Hepatocyte (in vitro differentiated cells): ENCODE results near the gene TLK2. TPM values are rescaled to one million over a fixed set of nuclear protein-coding genes. Genes with fewer than 3 reads are reported as not detected.
"Not testable (repeated sequence)": the region's sequence is repeated elsewhere in the genome, so short reads cannot be mapped to it uniquely, and the experiment has no call there.

Source experiments
- DNase-seq: peaks from one replicate; pipeline ENCODE4 v3.0.0-alpha.2; 2016; ENCODE audit warnings: low spot score
- H2AFZ ChIP-seq: fragments of 200-600 bp; sonication (generic); 2 replicates; pipeline ENCODE4 v1.6.0; 2016; ENCODE audit warnings: antibody characterized with exemption, mild to moderate bottlenecking
- H3K27ac ChIP-seq: fragments of 200-600 bp; sonication (generic); 2 replicates; pipeline ENCODE4 v1.5.1; 2016; ENCODE audit warnings: mild to moderate bottlenecking
- H3K27me3 ChIP-seq: fragments of 200-600 bp; sonication (generic); 2 replicates; pipeline ENCODE4 v1.6.1; 2016
- H3K36me3 ChIP-seq: fragments of 200-600 bp; sonication (generic); replicated peaks from 2 replicates; pipeline ENCODE4 v1.5.1; 2016; ENCODE audit warnings: low read depth; ENCODE audit not compliant: insufficient read depth
- H3K4me1 ChIP-seq: fragments of 200-600 bp; sonication (generic); 2 replicates; pipeline ENCODE4 v1.5.1; 2016; ENCODE audit warnings: mild to moderate bottlenecking, moderate library complexity; ENCODE audit not compliant: insufficient read depth
- H3K4me2 ChIP-seq: fragments of 200-600 bp; sonication (generic); 2 replicates; pipeline ENCODE4 v1.6.0; 2016
- H3K4me3 ChIP-seq: fragments of 200-600 bp; sonication (generic); 2 replicates; pipeline ENCODE4 v1.5.1; 2016; ENCODE audit warnings: mild to moderate bottlenecking
- H3K79me2 ChIP-seq: fragments of 200-600 bp; sonication (generic); 2 replicates; pipeline ENCODE4 v1.6.0; 2017; ENCODE audit warnings: mild to moderate bottlenecking
- H3K9me2 ChIP-seq: fragments of 200-600 bp; sonication (generic); replicated peaks from 2 replicates; pipeline ENCODE4 v1.6.0; 2017; ENCODE audit warnings: mild to moderate bottlenecking; ENCODE audit not compliant: insufficient read depth
- H3K9me3 ChIP-seq: fragments of 200-600 bp; sonication (generic); 2 replicates; pipeline ENCODE4 v1.5.1; 2016; ENCODE audit warnings: low read depth, mild to moderate bottlenecking
- H4K20me1 ChIP-seq: fragments of 200-600 bp; sonication (generic); 2 replicates; pipeline ENCODE4 v1.6.0; 2016; ENCODE audit warnings: mild to moderate bottlenecking; ENCODE audit not compliant: insufficient read depth, poor library complexity, severe bottlenecking
- EZH2 ChIP-seq: fragments of 200-600 bp; sonication (generic); IDR thresholded peaks from 2 replicates; pipeline ENCODE4 v1.6.1; 2016; ENCODE audit warnings: antibody characterized with exemption, mild to moderate bottlenecking, borderline replicate concordance
- EZH2phosphoT487 ChIP-seq: fragments of 200-600 bp; sonication (generic); IDR thresholded peaks from one replicate; pipeline ENCODE4 v1.6.1; 2018; ENCODE audit warnings: antibody characterized with exemption, mild to moderate bottlenecking, low read depth, moderate library complexity; ENCODE audit not compliant: unreplicated experiment, severe bottlenecking
- WGBS: methylation state at CpG from one replicate; pipeline ENCODE4 v1.1.6; 2016; ENCODE audit warnings: low lambda C conversion rate; ENCODE audit errors: missing lambda C conversion rate; 5-methylcytosine and 5-hydroxymethylcytosine counted together
- polyA plus RNA-seq: library from polyadenylated mRNA; unstranded; fragments of >200 nt; fragmentation: Nextera tagmentation; extraction: Ambion mirVana; gene quantifications from 2 replicates; pipeline ENCODE4 v1.2.1, GENCODE V29; 2016
- total RNA-seq: library from RNA; depleted of rRNA; stranded (reverse); fragments of >200 nt; gene quantifications from 2 replicates; pipeline ENCODE4 v1.2.3, GENCODE V29; 2014
- TF ChIP-seq, protein P1 (sequence below): fragments of 200-600 bp; sonication (generic); IDR thresholded peaks from 2 replicates; pipeline ENCODE4 v1.5.1; 2016; ENCODE audit warnings: antibody characterized with exemption, mild to moderate bottlenecking; ENCODE audit not compliant: poor library complexity

TLK2 gene
- total and polyA plus RNA-seq, 2 experiments from 2014 or later, result 19.4 to 44.7 TPM

DNA sequence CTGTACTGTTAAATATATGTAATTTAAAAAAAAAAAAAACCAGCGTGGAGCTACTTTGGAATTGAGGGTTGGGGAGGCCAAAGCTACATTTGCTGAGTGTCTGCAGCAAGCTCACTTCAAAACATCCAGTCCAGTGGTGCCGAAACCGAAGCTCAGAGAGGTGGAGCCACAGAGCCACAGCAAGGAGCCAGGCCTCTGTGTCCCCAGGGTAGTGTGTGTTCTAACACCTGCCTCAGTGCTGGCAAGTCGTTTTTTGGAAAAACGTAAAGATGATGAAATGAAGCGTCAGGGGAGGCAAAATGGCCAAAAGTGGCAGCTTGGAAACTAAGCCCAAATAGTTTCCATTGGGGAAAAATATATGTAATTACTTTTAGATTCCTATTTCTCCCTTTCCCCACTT, 112.7 kb downstream of the TLK2 start:
- no peaks in the 10 kb centered on the region for H3K9me3 ChIP-seq
- H2AFZ ChIP-seq, result no peak overlapping the region
- TF ChIP-seq EZH2 (no peak), EZH2phosphoT487 (no peak)
- TF ChIP-seq, protein P1, sequence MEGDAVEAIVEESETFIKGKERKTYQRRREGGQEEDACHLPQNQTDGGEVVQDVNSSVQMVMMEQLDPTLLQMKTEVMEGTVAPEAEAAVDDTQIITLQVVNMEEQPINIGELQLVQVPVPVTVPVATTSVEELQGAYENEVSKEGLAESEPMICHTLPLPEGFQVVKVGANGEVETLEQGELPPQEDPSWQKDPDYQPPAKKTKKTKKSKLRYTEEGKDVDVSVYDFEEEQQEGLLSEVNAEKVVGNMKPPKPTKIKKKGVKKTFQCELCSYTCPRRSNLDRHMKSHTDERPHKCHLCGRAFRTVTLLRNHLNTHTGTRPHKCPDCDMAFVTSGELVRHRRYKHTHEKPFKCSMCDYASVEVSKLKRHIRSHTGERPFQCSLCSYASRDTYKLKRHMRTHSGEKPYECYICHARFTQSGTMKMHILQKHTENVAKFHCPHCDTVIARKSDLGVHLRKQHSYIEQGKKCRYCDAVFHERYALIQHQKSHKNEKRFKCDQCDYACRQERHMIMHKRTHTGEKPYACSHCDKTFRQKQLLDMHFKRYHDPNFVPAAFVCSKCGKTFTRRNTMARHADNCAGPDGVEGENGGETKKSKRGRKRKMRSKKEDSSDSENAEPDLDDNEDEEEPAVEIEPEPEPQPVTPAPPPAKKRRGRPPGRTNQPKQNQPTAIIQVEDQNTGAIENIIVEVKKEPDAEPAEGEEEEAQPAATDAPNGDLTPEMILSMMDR, result no peak
- no peak overlapping the region for H3K4me3 ChIP-seq
- H3K9me2 ChIP-seq, result no peaks in the 10 kb centered on the region
- no peaks in the 10 kb centered on the region for H3K79me2 ChIP-seq
- no peak overlapping the region for H3K4me2 ChIP-seq
- H3K36me3 ChIP-seq, result peaks cover 4% of the 10 kb centered on the region
- H3K4me1 ChIP-seq, result no peaks in the 10 kb centered on the region
- no peak overlapping the region for H3K27ac ChIP-seq
- WGBS, result 91% methylated on average over 6 of the region's 6 CpGs
- no peaks in the 10 kb centered on the region for H3K27me3 ChIP-seq
- no peaks in the 10 kb centered on the region for H4K20me1 ChIP-seq
- no peak for DNase-seq

DNA sequence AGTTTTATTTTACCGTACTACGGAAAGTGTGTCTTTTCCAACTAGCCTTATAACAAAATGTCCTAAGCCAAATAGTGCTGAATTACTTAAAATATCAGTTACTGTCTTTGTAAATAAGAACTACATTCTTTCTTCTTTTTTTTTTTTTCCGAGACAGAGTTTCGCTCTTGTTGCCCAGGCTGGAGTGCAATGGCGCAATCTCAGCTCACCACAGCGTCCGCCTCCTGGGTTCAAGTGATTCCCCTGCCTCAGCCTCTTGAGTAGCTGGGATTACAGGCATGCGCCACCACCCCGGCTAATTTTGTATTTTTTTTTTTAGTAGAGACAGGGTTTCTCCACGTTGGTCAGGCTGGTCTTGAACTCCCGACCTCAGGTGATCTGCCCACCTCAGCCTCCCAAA, 113.2 kb downstream of the TLK2 start:
- H3K9me3 ChIP-seq, H3K4me3 ChIP-seq, H3K4me1 ChIP-seq, DNase-seq, H2AFZ ChIP-seq, H3K4me2 ChIP-seq, H3K9me2 ChIP-seq, H3K27ac ChIP-seq, H3K36me3 ChIP-seq, H4K20me1 ChIP-seq, H3K27me3 ChIP-seq, H3K79me2 ChIP-seq: not testable (repeated sequence)
- 95% methylated on average over 11 of the region's 11 CpGs for WGBS

GRCh38 chr17:62592341-62593099, 113.9 kb downstream of the TLK2 start:
- Histone ChIP-seq H3K27me3 (no peaks in the 10 kb centered on the region), H3K36me3 (peaks cover 13% of the 10 kb centered on the region), H3K9me3 (no peaks in the 10 kb centered on the region), H3K4me2 (no peak overlapping the region), H4K20me1 (no peaks in the 10 kb centered on the region), H3K4me1 (no peaks in the 10 kb centered on the region), H3K79me2 (no peaks in the 10 kb centered on the region), H3K4me3 (no peak overlapping the region), H2AFZ (no peak overlapping the region), H3K27ac (no peak overlapping the region), H3K9me2 (no peaks in the 10 kb centered on the region)
- DNase-seq, result no peak
- TF ChIP-seq EZH2, result no peak
- TF ChIP-seq, protein P1, result no peak
- no peak for TF ChIP-seq EZH2phosphoT487
- WGBS, result 95% methylated on average over 9 of the region's 9 CpGs

DNA sequence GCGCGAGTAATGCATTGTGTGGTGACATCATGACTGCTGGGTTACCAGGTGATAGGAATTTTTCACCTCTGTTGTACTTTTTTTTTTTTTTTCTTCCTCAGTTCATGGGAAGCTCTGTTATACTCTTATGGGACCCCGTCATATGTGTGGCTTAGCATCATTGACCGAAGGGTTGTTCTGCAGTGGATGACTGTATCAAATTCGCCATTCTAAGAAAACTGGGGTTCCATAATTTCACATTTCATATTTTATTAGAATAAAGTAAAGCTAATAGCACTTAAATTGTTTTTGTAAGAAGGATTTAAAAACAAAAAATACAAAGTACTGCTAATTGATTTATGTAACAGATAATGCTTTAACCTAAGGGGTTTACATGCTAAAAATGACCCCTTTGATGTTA, 116.9 kb downstream of the TLK2 start:
- Histone ChIP-seq H3K9me3 (no peaks in the 10 kb centered on the region), H3K9me2 (no peaks in the 10 kb centered on the region), H3K4me3 (no peak overlapping the region), H3K27me3 (no peaks in the 10 kb centered on the region), H4K20me1 (peaks cover 3% of the 10 kb centered on the region), H3K4me1 (no peaks in the 10 kb centered on the region), H2AFZ (no peak overlapping the region), H3K27ac (no peak overlapping the region), H3K36me3 (peaks cover 14% of the 10 kb centered on the region), H3K79me2 (no peaks in the 10 kb centered on the region), H3K4me2 (no peak overlapping the region)
- TF ChIP-seq, protein P1, result no peak
- TF ChIP-seq EZH2, result no peak
- TF ChIP-seq EZH2phosphoT487, result no peak
- WGBS, result over 99% methylated on average over 5 of the region's 5 CpGs
- no peak for DNase-seq
